ENCODE data around the gene NDUFB4.

Gene NDUFB4

DNA sequence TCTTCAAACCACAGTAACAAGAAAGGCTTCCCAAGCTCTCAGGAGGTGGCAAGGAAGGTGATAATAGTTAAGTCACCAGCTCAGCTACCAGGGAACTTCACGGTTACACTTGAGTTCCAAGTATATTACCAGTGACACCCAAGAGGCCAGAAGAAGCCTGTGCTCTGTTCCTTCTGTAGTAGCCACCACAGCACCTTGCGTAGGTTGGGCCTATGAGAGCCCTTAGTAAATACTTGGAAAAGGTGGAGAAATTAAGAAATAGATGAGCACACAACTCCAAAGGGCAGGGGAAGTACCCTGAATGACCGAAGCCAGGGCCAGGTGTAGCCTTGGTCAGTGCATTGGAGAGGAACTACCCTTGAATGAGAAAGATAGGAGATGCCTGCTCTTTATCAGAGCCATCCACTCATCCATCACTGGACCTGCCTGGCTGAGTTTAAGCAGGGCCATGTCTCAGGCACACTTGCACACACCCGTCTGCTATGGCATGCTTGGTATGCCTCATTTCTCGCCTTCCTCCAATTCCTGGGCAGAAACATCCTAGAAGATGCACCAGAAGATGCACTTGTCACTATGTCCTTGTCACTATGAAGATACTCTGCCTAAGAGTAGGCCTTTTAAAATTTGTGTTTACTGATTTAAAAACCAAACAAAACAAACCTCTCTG, 32.6 kb upstream of the NDUFB4 start:
- H3K9me3 Mint-ChIP-seq = no peaks in the 10 kb centered on the region
- CTCF ChIA-PET = interaction anchor here (0.8 to 6.0 kb wide), 3 partner anchors 147 to 234 kb away, joined by 3 to 45 read pairs (median 3); no protein-coding TSS in a partner anchor
- H3K27me3 Mint-ChIP-seq = peaks cover 10% of the 10 kb centered on the region
- no peak overlapping the region for H3K27ac Mint-ChIP-seq
- H3K4me1 Mint-ChIP-seq = peaks cover 12% of the 10 kb centered on the region
- no peak overlapping the region for H3K4me3 Mint-ChIP-seq
- no peak for DNase-seq
- no peaks in the 10 kb centered on the region for H3K36me3 Mint-ChIP-seq

DNA sequence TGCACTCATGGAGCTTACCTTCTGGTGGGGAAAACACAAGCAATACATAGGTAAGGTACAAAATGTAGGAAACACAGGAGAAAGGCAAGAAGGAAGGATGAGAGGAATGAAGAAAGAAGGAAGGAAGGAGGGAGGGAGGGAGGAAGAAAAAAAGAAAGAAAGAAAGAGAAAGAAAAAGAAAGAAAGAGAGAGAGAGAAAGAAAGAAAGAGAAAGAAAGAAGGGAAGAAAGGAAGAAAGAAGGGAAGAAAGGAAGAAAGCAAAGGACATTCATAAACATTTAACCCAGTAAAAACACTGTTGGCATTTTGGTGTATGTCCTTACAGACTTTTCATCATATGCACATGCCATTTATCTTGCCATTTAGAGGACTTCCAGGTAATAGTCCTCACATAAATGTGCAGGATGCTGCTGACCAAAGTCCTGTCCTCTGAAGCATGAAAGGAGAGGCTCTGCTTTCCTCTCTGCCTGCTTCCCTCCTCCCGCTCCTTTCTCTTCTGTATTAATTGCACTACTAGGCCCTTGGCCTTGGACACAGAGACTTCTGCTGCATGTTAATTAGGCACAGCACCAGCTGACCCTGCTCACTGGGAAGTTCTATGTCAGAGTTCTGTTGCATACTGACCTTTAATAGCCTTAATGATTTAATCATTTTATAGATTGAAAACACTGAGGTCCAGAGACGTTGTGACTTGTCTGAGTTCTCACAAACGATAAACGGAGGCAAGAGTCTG, 29.7 kb upstream of the NDUFB4 start:
- DNase-seq = no peak
- H3K27me3 Mint-ChIP-seq = peaks cover 4% of the 10 kb centered on the region
- CTCF ChIA-PET = interaction anchor here (0.7 to 6.0 kb wide), 7 partner anchors 8 to 228 kb away, joined by 3 to 45 read pairs (median 13); partner anchors contain the start of genes GTF2E1, NDUFB4 and RABL3
- H3K9me3 Mint-ChIP-seq = no peaks in the 10 kb centered on the region
- H3K4me1 Mint-ChIP-seq = no peaks in the 10 kb centered on the region
- no peaks in the 10 kb centered on the region for H3K36me3 Mint-ChIP-seq
- no peak overlapping the region for H3K4me3 Mint-ChIP-seq
- no peak overlapping the region for H3K27ac Mint-ChIP-seq

- Mint-ChIP-seq H3K27me3 (peaks cover 4% of the 10 kb centered on the region), H3K4me1 (no peaks in the 10 kb centered on the region), H3K36me3 (no peaks in the 10 kb centered on the region), H3K4me3 (no peak overlapping the region), H3K9me3 (no peaks in the 10 kb centered on the region), H3K27ac (no peak overlapping the region)
- CTCF ChIA-PET = interaction anchor here (0.6 to 6.0 kb wide), 9 partner anchors 9 to 740 kb away, joined by 3 to 45 read pairs (median 4); partner anchors contain the start of genes GTF2E1, NDUFB4 and RABL3
- DNase-seq = no peak
Measured at GRCh38 chr3:120567370-120568201, 28.6 kb upstream of the NDUFB4 start.

- H3K27me3 Mint-ChIP-seq = peaks cover 4% of the 10 kb centered on the region
Measured at GRCh38 chr3:120568202-120568531, 28.0 kb upstream of the NDUFB4 start.

DNA sequence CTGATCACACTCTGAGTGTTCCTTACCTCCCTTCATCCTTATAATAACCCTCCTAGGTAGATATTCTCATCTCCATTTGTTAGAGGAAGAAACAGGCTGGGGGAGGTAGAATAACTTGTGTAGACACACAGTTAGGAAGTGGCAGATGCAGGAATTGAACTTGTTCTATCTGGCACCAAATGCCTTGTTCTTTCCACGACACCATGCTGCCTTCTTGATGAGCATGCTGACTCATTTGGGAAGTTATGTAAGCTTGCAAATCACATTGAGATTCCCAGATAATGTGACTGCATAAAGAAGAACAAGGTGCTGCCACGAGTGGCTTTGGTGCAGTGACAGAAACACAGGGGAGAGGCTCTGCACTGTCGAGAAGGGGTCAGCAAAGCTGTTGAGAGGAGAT, 27.5 kb upstream of the NDUFB4 start:
- Mint-ChIP-seq H3K9me3 (no peaks in the 10 kb centered on the region), H3K4me3 (no peak overlapping the region), H3K27ac (no peak overlapping the region), H3K36me3 (no peaks in the 10 kb centered on the region), H3K4me1 (no peaks in the 10 kb centered on the region), H3K27me3 (peaks cover 4% of the 10 kb centered on the region)
- CTCF ChIA-PET = interaction anchor here (3.5 to 6.0 kb wide), 3 partner anchors 28 to 225 kb away, joined by 13 to 45 read pairs (median 22); partner anchors contain the start of gene NDUFB4
- no peak for DNase-seq

More at GRCh38 chr3:120568202-120568531, 28.0 kb upstream of the NDUFB4 start:
- CTCF ChIA-PET = interaction anchor here (0.6 to 6.0 kb wide), 7 partner anchors 10 to 740 kb away, joined by 3 to 45 read pairs (median 13); partner anchors contain the start of genes GTF2E1, NDUFB4 and RABL3
- H3K27ac Mint-ChIP-seq = no peak overlapping the region
- no peaks in the 10 kb centered on the region for H3K4me1 Mint-ChIP-seq
- no peak for DNase-seq
- H3K9me3 Mint-ChIP-seq = no peaks in the 10 kb centered on the region
- H3K36me3 Mint-ChIP-seq = no peaks in the 10 kb centered on the region
- no peak overlapping the region for H3K4me3 Mint-ChIP-seq

- H3K9me3 Mint-ChIP-seq = no peaks in the 10 kb centered on the region
- no peaks in the 10 kb centered on the region for H3K36me3 Mint-ChIP-seq
- no peak overlapping the region for H3K4me3 Mint-ChIP-seq
- H3K27ac Mint-ChIP-seq = no peak overlapping the region
- CTCF ChIA-PET = interaction anchor here (3.5 to 3.8 kb wide), 2 partner anchors 27 to 150 kb away, joined by 13 to 22 read pairs; partner anchors contain the start of gene NDUFB4
- peaks cover 8% of the 10 kb centered on the region for H3K27me3 Mint-ChIP-seq
- H3K4me1 Mint-ChIP-seq = no peaks in the 10 kb centered on the region
- DNase-seq = no peak
Measured at GRCh38 chr3:120569222-120570057, 26.7 kb upstream of the NDUFB4 start.

DNA sequence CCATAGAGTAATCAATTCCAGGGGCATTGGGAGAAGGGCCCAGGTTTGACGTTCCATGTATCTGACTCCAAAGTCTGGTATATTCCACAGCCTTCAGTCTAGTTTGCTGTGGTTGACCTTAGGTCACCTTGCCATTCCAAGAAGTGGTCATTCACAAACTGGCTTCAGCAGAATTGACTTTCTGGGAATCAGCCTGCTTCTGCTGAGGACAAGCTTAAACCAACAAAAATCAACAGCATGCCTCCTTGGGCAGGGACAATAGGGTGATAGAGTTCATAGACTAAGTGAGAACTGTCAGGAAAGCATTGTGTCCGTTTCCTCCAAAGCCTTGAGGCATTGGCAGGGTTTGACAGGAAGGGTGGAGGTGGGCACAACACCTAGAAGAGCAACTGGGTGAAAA, 24.1 kb upstream of the NDUFB4 start:
- Mint-ChIP-seq H3K36me3 (no peaks in the 10 kb centered on the region), H3K4me1 (no peaks in the 10 kb centered on the region), H3K27ac (no peak overlapping the region), H3K4me3 (no peak overlapping the region), H3K27me3 (peaks cover 4% of the 10 kb centered on the region), H3K9me3 (no peaks in the 10 kb centered on the region)
- no peak for DNase-seq
- CTCF ChIA-PET = no interaction called here

- no peak for DNase-seq
- H3K27ac Mint-ChIP-seq = no peak overlapping the region
- H3K4me3 Mint-ChIP-seq = no peak overlapping the region
- H3K9me3 Mint-ChIP-seq = no peaks in the 10 kb centered on the region
- H3K36me3 Mint-ChIP-seq = no peaks in the 10 kb centered on the region
- no peaks in the 10 kb centered on the region for H3K4me1 Mint-ChIP-seq
- H3K27me3 Mint-ChIP-seq = peaks cover 6% of the 10 kb centered on the region
- CTCF ChIA-PET = no interaction called here
Measured at GRCh38 chr3:120587332-120587975, 8.7 kb upstream of the NDUFB4 start.

- peaks cover 8% of the 10 kb centered on the region for H3K36me3 Mint-ChIP-seq
- no peaks in the 10 kb centered on the region for H3K9me3 Mint-ChIP-seq
- CTCF ChIA-PET = interaction anchor here (2.4 to 2.9 kb wide), 3 partner anchors 28 to 37 kb away, joined by 9 to 15 read pairs (median 13); no protein-coding TSS in a partner anchor
- no peak for DNase-seq
- peak overlapping the region; percentile 96 for H3K27ac Mint-ChIP-seq
- H3K4me3 Mint-ChIP-seq = peak overlapping the region; percentile 94
- H3K4me1 Mint-ChIP-seq = peaks cover 9% of the 10 kb centered on the region
- peaks cover 6% of the 10 kb centered on the region for H3K27me3 Mint-ChIP-seq
Measured at GRCh38 chr3:120595788-120596115, 384 bp upstream of the NDUFB4 start.

DNA sequence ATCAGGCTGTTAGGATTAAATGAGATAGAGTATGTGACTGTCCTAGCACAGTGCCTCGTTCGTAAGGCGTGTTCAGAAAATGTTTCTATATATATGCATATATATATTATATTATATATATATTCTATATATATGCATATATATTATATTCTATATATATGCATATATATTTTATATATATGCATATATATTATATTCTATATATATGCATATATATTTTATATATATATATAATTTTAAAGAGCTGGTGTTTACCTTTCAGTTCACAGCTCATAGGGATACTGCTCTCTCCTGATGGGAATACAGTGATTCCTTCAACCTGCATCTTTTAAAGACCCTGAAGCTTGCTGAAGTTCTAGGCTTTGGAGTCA, 702 bp downstream of the NDUFB4 start:
- Mint-ChIP-seq H3K27ac (peak overlapping the region; percentile 96), H3K36me3 (peaks cover 19% of the 10 kb centered on the region), H3K4me3 (peak overlapping the region; percentile 94), H3K9me3 (no peaks in the 10 kb centered on the region), H3K4me1 (peaks cover 9% of the 10 kb centered on the region), H3K27me3 (peaks cover 6% of the 10 kb centered on the region)
- CTCF ChIA-PET = interaction anchor here (2.4 to 2.9 kb wide), 3 partner anchors 29 to 38 kb away, joined by 9 to 15 read pairs (median 13); no protein-coding TSS in a partner anchor
- DNase-seq = no peak

DNA sequence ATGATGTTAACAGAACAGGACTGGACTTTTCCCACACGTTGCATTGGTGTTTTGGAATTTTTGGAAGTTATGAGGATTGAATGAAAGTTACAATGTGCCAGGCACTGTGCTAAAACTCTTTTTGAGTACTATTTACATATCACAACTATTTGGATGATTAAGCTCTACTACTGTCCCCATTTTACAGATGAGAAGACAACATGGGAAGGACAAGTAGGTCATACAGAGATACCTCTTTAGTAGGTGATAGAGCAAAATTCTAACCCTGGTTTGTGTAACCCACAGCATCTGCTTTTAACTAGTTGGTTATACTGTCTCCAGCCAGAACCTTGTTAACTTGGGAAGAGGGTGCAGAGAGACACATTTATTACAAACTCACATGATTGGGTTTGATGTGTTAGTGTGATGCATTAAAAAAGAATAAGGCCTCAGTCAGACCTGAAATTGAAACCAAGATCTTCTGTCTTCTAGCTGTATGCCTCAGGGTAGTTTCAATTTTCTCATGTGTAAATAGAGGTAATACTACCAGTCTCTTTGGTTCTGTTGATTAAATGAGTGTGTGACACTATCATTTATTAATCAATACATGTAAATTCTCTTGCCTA, 1.4 kb downstream of the NDUFB4 start:
- CTCF ChIA-PET = interaction anchor here (1.1 to 2.9 kb wide), 4 partner anchors 29 to 39 kb away, joined by 3 to 15 read pairs (median 11); no protein-coding TSS in a partner anchor
- Mint-ChIP-seq H3K27me3 (peaks cover 6% of the 10 kb centered on the region), H3K9me3 (no peaks in the 10 kb centered on the region), H3K4me1 (peaks cover 9% of the 10 kb centered on the region), H3K4me3 (peak overlapping the region; percentile 78), H3K36me3 (peaks cover 24% of the 10 kb centered on the region), H3K27ac (peak overlapping the region; percentile 86)
- DNase-seq = no peak

GRCh38 chr3:120599211-120599610, 3.1 kb downstream of the NDUFB4 start:
- no peak overlapping the region for H3K27ac Mint-ChIP-seq
- H3K36me3 Mint-ChIP-seq = peaks cover 35% of the 10 kb centered on the region
- no peaks in the 10 kb centered on the region for H3K9me3 Mint-ChIP-seq
- no peak for DNase-seq
- CTCF ChIA-PET = no interaction called here
- no peaks in the 10 kb centered on the region for H3K27me3 Mint-ChIP-seq
- no peak overlapping the region for H3K4me3 Mint-ChIP-seq
- peaks cover 9% of the 10 kb centered on the region for H3K4me1 Mint-ChIP-seq

DNA sequence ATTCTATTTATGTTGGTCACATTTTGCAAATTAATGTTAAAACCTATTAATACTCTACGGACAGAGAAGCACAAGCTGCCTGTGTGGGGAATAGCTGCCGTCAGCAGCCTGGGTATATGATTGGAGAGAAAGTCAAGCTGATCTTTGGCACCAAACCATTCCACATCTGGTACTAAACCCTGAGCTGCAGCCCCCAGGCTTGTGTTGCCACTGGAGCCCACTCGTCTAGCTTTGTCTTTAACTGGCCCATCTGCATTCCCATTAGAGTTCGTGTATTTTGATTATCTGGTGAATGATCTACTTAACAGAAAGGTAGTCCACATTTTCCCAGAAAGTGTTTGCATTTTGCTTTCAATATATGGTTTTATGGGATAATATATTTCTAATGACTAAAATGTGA, 5.4 kb downstream of the NDUFB4 start:
- Mint-ChIP-seq H3K4me3 (no peak overlapping the region), H3K27ac (no peak overlapping the region), H3K36me3 (peaks cover 35% of the 10 kb centered on the region), H3K4me1 (no peaks in the 10 kb centered on the region), H3K9me3 (no peaks in the 10 kb centered on the region), H3K27me3 (no peaks in the 10 kb centered on the region)
- DNase-seq = no peak
- CTCF ChIA-PET = no interaction called here
